T-helper 17 cell (primary cell): Measurements from ENCODE around the gene MRC2. TPM values are rescaled to one million over a fixed set of nuclear protein-coding genes. Genes with fewer than 3 reads are reported as not detected.

Experiments
- ATAC-seq: fragments of 150-1000 bp; cut with Tn5 transposase; 2 replicates; pipeline ENCODE4 v1.10.0; 2021; ENCODE audit warnings: mild to moderate bottlenecking, moderate library complexity
- DNase-seq, 3 donors: peaks; one replicate each; pipeline versions ENCODE4 v3.0.0 to v3.0.0-alpha.2; 2020 to 2021
- H3K9me3 ChIP-seq: one replicate; pipeline ENCODE4 v1.7.0; 2013; ENCODE audit warnings: low read length, mild to moderate bottlenecking; ENCODE audit not compliant: control insufficient read depth, poor library complexity, severe bottlenecking
- H3K27ac Mint-ChIP-seq: one replicate; pipeline ENCODE4 v1.8.0; 2022; ENCODE audit warnings: mild to moderate bottlenecking, moderate library complexity, mixed read lengths
- H3K27me3 Mint-ChIP-seq: one replicate; pipeline ENCODE4 v1.8.0; 2022; ENCODE audit warnings: mixed read lengths
- H3K36me3 Mint-ChIP-seq: one replicate; pipeline ENCODE4 v1.8.0; 2022; ENCODE audit warnings: low read depth, mixed read lengths
- H3K4me1 Mint-ChIP-seq: one replicate; pipeline ENCODE4 v1.8.0; 2022; ENCODE audit warnings: mild to moderate bottlenecking, mixed read lengths
- H3K4me3 Mint-ChIP-seq: one replicate; pipeline ENCODE4 v1.8.0; 2022; ENCODE audit warnings: mild to moderate bottlenecking, moderate library complexity, mixed read lengths
- total RNA-seq, 4 donors: library from RNA in 2 of 4; stranded (reverse) in 2 of 4; gene quantifications; one replicate each; pipeline ENCODE4 v1.2.3 and lab custom pipeline; 2022 to 2026

The MRC2 gene
- total RNA-seq, 2 donors from 2014 or later, result 4.3 to 4.4 TPM

GRCh38 chr17:62732125-62732524 lies 104.7 kb downstream of the MRC2 start:
- ATAC-seq, result no peak
- no peaks in the 10 kb centered on the region for H3K9me3 ChIP-seq
- no peak for DNase-seq
- Mint-ChIP-seq H3K27ac (no peak overlapping the region), H3K4me3 (no peak overlapping the region), H3K36me3 (peaks cover 2% of the 10 kb centered on the region), H3K4me1 (no peaks in the 10 kb centered on the region), H3K27me3 (peaks cover 5% of the 10 kb centered on the region)

- Mint-ChIP-seq H3K4me1 (peaks cover 6% of the 10 kb centered on the region), H3K27ac (no peak overlapping the region), H3K4me3 (no peak overlapping the region), H3K36me3 (no peaks in the 10 kb centered on the region), H3K27me3 (peaks cover 5% of the 10 kb centered on the region)
- DNase-seq, result no peak
- H3K9me3 ChIP-seq, result no peaks in the 10 kb centered on the region
- no peak for ATAC-seq
Observed at GRCh38 chr17:62735044-62735651, 107.7 kb downstream of the MRC2 start.

- no peak for ATAC-seq
- DNase-seq, result no peak
- H3K27me3 Mint-ChIP-seq, result no peaks in the 10 kb centered on the region
- H3K36me3 Mint-ChIP-seq, result no peaks in the 10 kb centered on the region
- H3K9me3 ChIP-seq, result no peaks in the 10 kb centered on the region
- H3K27ac Mint-ChIP-seq, result no peak overlapping the region
- no peak overlapping the region for H3K4me3 Mint-ChIP-seq
- peaks cover 6% of the 10 kb centered on the region for H3K4me1 Mint-ChIP-seq
Observed at GRCh38 chr17:62737513-62737912, 110.0 kb downstream of the MRC2 start.

GRCh38 chr17:62738281-62738680 lies 110.8 kb downstream of the MRC2 start:
- ATAC-seq, result no peak
- H3K27me3 Mint-ChIP-seq, result no peaks in the 10 kb centered on the region
- peak overlapping the region; percentile 6 for H3K27ac Mint-ChIP-seq

GRCh38 chr17:62739645-62740388 lies 112.3 kb downstream of the MRC2 start:
- ATAC-seq, result no peak
- Mint-ChIP-seq H3K36me3 (no peaks in the 10 kb centered on the region), H3K27ac (no peak overlapping the region), H3K4me3 (no peak overlapping the region), H3K27me3 (peaks cover 10% of the 10 kb centered on the region), H3K4me1 (peaks cover 7% of the 10 kb centered on the region)
- no peaks in the 10 kb centered on the region for H3K9me3 ChIP-seq
- DNase-seq, result no peak

More at GRCh38 chr17:62738281-62738680, 110.8 kb downstream of the MRC2 start:
- no peaks in the 10 kb centered on the region for H3K9me3 ChIP-seq
- Mint-ChIP-seq H3K4me3 (no peak overlapping the region), H3K36me3 (no peaks in the 10 kb centered on the region), H3K4me1 (peaks cover 6% of the 10 kb centered on the region)
- no peak for DNase-seq

- Mint-ChIP-seq H3K27me3 (peaks cover 17% of the 10 kb centered on the region), H3K4me1 (peaks cover 7% of the 10 kb centered on the region), H3K4me3 (no peak overlapping the region), H3K27ac (no peak overlapping the region), H3K36me3 (peaks cover 3% of the 10 kb centered on the region)
- no peak for DNase-seq
- ATAC-seq, result no peak
- no peaks in the 10 kb centered on the region for H3K9me3 ChIP-seq
Observed at GRCh38 chr17:62741290-62741689, 113.8 kb downstream of the MRC2 start.

Other genes starting within 250 kb of the MRC2 start
- not detected for gene EFCAB3, start 247.1 kb upstream of the MRC2 start, total RNA-seq
- gene METTL2A, start 203.8 kb upstream of the MRC2 start, total RNA-seq, result 10 to 100 TPM; 10.3 to 10.8 TPM
- 10 to 100 TPM; 49.4 to 68.5 TPM for gene TLK2, start 148.8 kb upstream of the MRC2 start, total RNA-seq
- gene MARCHF10, start 180.6 kb downstream of the MRC2 start, total RNA-seq, result under 1 TPM; 0.26 to 0.80 TPM